HUES64 (cell line): ENCODE measurements around the gene DTX1.

ENCODE experiments used
- H3K27ac ChIP-seq: 2 replicates; pipeline ENCODE4 v1.7.0; 2013; ENCODE audit warnings: low read depth, low read length, inconsistent platforms
- H3K27me3 ChIP-seq: 2 replicates; pipeline ENCODE4 v1.6.1; 2013; ENCODE audit warnings: mild to moderate bottlenecking, low read length; ENCODE audit not compliant: insufficient read depth
- H3K36me3 ChIP-seq: 2 replicates; pipeline ENCODE4 v1.6.1; 2013; ENCODE audit warnings: mild to moderate bottlenecking, low read length; ENCODE audit not compliant: insufficient read depth
- H3K4me1 ChIP-seq: 2 replicates; pipeline ENCODE4 v1.6.1; 2013; ENCODE audit warnings: mild to moderate bottlenecking, low read length, moderate library complexity; ENCODE audit not compliant: insufficient read depth
- H3K4me3 ChIP-seq: 2 replicates; pipeline ENCODE4 v1.5.1; 2013; ENCODE audit warnings: mild to moderate bottlenecking, low read length, moderate library complexity
- H3K9ac ChIP-seq: 2 replicates; pipeline ENCODE4 v1.6.1; 2013; ENCODE audit warnings: mild to moderate bottlenecking, low read depth, low read length
- H3K9me3 ChIP-seq: 2 replicates; pipeline ENCODE4 v1.6.1; 2013; ENCODE audit warnings: low read depth, low read length; ENCODE audit not compliant: insufficient read depth
- WGBS: fragments of 150-250, 120-280 bp; methylation state at CpG from one replicate; pipeline ENCODE4 v1.1.7; 2013; ENCODE audit warnings: missing lambda C conversion rate; 5-methylcytosine and 5-hydroxymethylcytosine counted together

DTX1 gene

DNA sequence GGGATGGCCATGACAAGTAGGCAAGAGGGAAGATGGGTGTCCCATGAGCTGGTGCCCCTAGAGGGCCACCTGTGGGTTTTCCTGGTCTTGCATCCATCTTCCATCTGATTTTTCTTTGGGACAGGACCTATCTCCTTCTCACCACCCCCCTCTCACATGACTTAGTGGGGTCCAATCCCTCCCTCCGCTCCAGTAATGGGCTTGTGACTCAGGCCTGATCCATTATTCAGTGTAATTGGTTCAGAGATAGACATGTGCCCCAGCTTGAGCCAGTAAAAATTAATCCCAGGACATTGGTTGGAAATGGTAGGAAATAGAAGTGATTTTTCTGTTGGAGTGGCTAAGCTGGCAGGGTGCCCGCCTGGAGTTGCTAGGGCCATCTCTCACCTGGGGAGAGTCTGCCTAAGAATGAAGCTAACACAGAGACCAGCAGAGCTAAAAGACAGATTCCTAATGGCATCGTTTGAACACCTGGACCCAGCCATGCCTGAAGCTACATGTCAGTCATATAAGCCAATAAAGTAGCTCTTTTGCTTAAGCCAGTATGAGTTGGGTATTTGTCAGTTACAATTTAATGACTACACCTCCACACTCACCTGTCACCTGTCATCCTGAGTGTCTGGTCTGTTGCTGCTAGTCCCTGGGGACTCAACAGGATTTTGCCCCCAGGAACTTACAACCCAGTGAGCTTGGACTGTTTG lies 64.3 kb downstream of the DTX1 start:
- Histone ChIP-seq H3K27me3 (no peaks in the 10 kb centered on the region), H3K9ac (no peak overlapping the region), H3K4me3 (no peak overlapping the region), H3K4me1 (no peaks in the 10 kb centered on the region), H3K9me3 (peaks cover 5% of the 10 kb centered on the region; the same call in 1 of the 2 replicates), H3K27ac (no peak overlapping the region), H3K36me3 (no peaks in the 10 kb centered on the region)
- WGBS, result 81% methylated on average over 3 of the region's 3 CpGs

- H3K9me3 ChIP-seq, result peaks cover 4% of the 10 kb centered on the region; the same call in 1 of the 2 replicates
- WGBS, result 54% methylated on average over 15 of the region's 15 CpGs
- no peaks in the 10 kb centered on the region for H3K27me3 ChIP-seq
- H3K4me3 ChIP-seq, result no peak overlapping the region
- H3K27ac ChIP-seq, result no peak overlapping the region
- no peaks in the 10 kb centered on the region for H3K36me3 ChIP-seq
- no peaks in the 10 kb centered on the region for H3K4me1 ChIP-seq
- no peak overlapping the region for H3K9ac ChIP-seq
These were observed 71.3 kb downstream of the DTX1 start for GRCh38 chr12:113127791-113128199.

- Histone ChIP-seq H3K4me1 (no peaks in the 10 kb centered on the region), H3K9ac (no peak overlapping the region), H3K27ac (no peak overlapping the region), H3K27me3 (peaks cover under 1% of the 10 kb centered on the region; the same call in 1 of the 2 replicates), H3K36me3 (no peaks in the 10 kb centered on the region), H3K9me3 (no peaks in the 10 kb centered on the region), H3K4me3 (no peak overlapping the region)
- 65% methylated on average over 9 of the region's 9 CpGs for WGBS
These were observed 72.5 kb downstream of the DTX1 start for GRCh38 chr12:113128802-113129663.

DNA sequence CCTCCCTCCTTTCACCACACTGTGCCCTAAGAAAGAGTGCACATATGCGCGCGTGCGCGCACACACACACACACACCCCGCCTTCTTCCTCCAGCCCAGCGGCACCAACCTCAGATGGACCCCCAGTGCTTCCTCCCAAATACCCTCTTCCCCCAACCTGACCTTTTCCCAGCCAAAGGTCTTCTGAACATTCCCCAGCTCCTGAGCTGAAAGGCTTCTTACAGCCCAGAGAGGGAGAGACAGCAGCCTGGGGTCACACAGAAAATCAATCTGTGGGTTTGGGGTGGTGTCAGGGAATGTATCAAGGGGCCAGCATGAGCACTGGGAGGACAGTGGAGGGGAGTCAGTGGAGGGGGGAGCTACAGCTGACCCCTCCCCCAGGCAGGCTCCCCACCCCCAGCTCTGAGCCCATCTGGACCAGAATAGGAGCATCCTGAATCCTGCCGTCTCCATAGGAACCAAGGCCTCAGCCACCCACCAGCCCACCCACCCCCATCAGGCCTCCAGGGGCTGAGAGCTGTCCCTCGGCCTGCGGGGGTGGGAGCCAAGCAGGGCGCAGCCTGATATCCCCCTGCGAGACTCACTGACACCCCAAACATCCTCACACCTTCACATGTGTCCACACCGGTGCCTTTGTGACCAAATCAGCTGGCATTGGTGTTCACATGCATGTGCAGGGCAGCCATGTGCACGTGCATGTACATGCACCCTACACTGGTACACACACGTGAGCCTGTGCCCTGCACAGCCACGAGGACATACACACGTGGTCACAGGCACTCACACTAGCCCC lies 73.3 kb downstream of the DTX1 start:
- no peak overlapping the region for H3K27ac ChIP-seq
- no peak overlapping the region for H3K9ac ChIP-seq
- peaks cover 9% of the 10 kb centered on the region for H3K27me3 ChIP-seq
- H3K36me3 ChIP-seq, result no peaks in the 10 kb centered on the region
- H3K4me1 ChIP-seq, result no peaks in the 10 kb centered on the region
- no peak overlapping the region for H3K4me3 ChIP-seq
- 83% methylated on average over 17 of the region's 17 CpGs for WGBS
- no peaks in the 10 kb centered on the region for H3K9me3 ChIP-seq

DNA sequence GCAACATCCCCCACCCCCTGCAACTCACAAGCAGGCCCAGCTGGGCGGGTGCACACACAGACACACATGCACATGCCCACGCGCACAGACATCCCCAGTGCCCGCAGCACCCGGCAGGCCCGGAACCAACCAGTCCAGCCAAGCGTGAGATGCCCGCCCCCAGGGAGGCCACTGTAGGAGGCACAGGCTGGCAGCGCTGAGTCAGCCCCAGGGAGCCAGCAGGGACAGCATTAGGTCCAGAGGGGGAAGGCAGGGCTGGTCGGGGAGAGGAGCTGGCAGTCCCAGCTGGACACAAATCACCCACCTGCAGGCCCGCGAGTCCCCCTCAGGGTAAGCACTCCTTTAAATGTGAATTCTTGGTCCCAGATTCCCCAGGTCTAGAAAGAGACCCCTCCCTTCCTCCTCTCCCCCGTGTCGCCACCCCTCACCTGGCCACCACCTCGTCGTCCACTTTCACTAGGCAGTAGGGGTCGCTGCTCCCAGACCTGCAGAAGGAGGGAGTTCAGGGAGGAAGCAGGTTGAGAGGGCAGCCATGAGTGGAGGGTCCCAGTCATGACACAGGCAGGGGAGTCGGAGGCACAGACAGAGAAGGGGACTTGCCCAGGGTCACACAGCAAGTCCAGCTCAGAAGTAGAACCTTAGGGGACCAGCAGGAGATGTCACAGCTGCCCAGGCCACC lies 74.1 kb downstream of the DTX1 start:
- H3K9ac ChIP-seq, result no peak overlapping the region

GRCh38 chr12:113131556-113131955 lies 75.0 kb downstream of the DTX1 start:
- H3K4me3 ChIP-seq, result no peak overlapping the region
- peaks cover 24% of the 10 kb centered on the region for H3K27me3 ChIP-seq
- H3K36me3 ChIP-seq, result no peaks in the 10 kb centered on the region
- no peak overlapping the region for H3K9ac ChIP-seq
- H3K9me3 ChIP-seq, result no peaks in the 10 kb centered on the region
- 87% methylated on average over 1 of the region's 1 CpG for WGBS
- no peak overlapping the region for H3K27ac ChIP-seq
- peaks cover 4% of the 10 kb centered on the region; the same call in 1 of the 2 replicates for H3K4me1 ChIP-seq

More for the DNA sequence above, 74.1 kb downstream of the DTX1 start:
- peaks cover 16% of the 10 kb centered on the region for H3K27me3 ChIP-seq
- no peaks in the 10 kb centered on the region for H3K9me3 ChIP-seq
- H3K27ac ChIP-seq, result no peak overlapping the region
- no peak overlapping the region for H3K4me3 ChIP-seq
- H3K4me1 ChIP-seq, result no peaks in the 10 kb centered on the region
- no peaks in the 10 kb centered on the region for H3K36me3 ChIP-seq
- WGBS, result 50% methylated on average over 18 of the region's 18 CpGs

DNA sequence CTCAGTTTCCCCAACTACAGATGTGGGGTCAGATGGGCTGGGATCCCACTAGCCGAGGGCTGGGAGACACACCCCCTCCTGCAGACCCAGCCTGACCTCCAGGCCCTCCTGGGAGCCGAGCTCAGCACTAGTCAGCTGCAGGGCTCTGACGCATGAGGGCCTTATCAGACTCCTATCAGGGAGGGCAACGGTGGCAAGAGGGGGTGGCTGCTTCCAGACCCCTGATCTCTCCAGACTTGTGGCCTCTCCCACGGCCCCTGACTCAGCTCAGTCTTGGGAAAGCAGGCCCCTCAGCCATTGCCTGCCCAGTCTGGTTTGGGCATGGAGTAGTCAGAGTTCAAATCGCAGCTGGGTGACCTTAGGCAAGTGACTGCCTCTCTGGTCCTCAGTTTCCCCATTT lies 76.5 kb downstream of the DTX1 start:
- H3K9ac ChIP-seq, result no peak overlapping the region
- peaks cover 24% of the 10 kb centered on the region for H3K27me3 ChIP-seq
- no peak overlapping the region for H3K4me3 ChIP-seq
- no peaks in the 10 kb centered on the region for H3K9me3 ChIP-seq
- peaks cover 5% of the 10 kb centered on the region; the same call in 1 of the 2 replicates for H3K4me1 ChIP-seq
- WGBS, result 85% methylated on average over 6 of the region's 6 CpGs
- H3K27ac ChIP-seq, result no peak overlapping the region
- H3K36me3 ChIP-seq, result no peaks in the 10 kb centered on the region

GRCh38 chr12:113133666-113134065 lies 77.1 kb downstream of the DTX1 start:
- WGBS, result 90% methylated on average over 3 of the region's 3 CpGs
- Histone ChIP-seq H3K4me3 (no peak overlapping the region), H3K27me3 (peaks cover 24% of the 10 kb centered on the region), H3K27ac (no peak overlapping the region), H3K36me3 (no peaks in the 10 kb centered on the region), H3K9ac (no peak overlapping the region), H3K9me3 (no peaks in the 10 kb centered on the region), H3K4me1 (peaks cover 5% of the 10 kb centered on the region; the same call in 1 of the 2 replicates)

- H3K4me1 ChIP-seq, result peaks cover 5% of the 10 kb centered on the region; the same call in 1 of the 2 replicates
- no peak overlapping the region for H3K4me3 ChIP-seq
- H3K9ac ChIP-seq, result no peak overlapping the region
- WGBS, result 81% methylated on average over 2 of the region's 2 CpGs
- H3K27me3 ChIP-seq, result peaks cover 24% of the 10 kb centered on the region
- H3K36me3 ChIP-seq, result no peaks in the 10 kb centered on the region
- H3K9me3 ChIP-seq, result no peaks in the 10 kb centered on the region
- no peak overlapping the region for H3K27ac ChIP-seq
These were observed 77.5 kb downstream of the DTX1 start for GRCh38 chr12:113134071-113134470.

- peak overlapping the region; percentile 78 for H3K4me3 ChIP-seq
- no peaks in the 10 kb centered on the region for H3K9me3 ChIP-seq
- peak overlapping the region; percentile 70; the same call in 1 of the 2 replicates for H3K9ac ChIP-seq
- 78% methylated on average over 6 of the region's 6 CpGs for WGBS
- peaks cover 24% of the 10 kb centered on the region for H3K27me3 ChIP-seq
- no peak overlapping the region for H3K27ac ChIP-seq
- H3K36me3 ChIP-seq, result no peaks in the 10 kb centered on the region
- peaks cover 5% of the 10 kb centered on the region; the same call in 1 of the 2 replicates for H3K4me1 ChIP-seq
These were observed 78.0 kb downstream of the DTX1 start for GRCh38 chr12:113134521-113134951.
